DMS 273 treated with DMSO at 0.1 percent for 48 hours (cell line): ENCODE data around the gene MPPED1.

ENCODE experiments used
- DNase-seq: peaks from one replicate; lab custom pipeline; 2025; lab: John Stamatoyannopoulos, UW

MPPED1 gene

GRCh38 chr22:43498856-43499253 is 87.0 kb downstream of the MPPED1 start:
- no peak for DNase-seq

- no peak for DNase-seq
These were observed 89.3 kb downstream of the MPPED1 start for GRCh38 chr22:43500792-43501785.

- no peak for DNase-seq
These were observed 90.1 kb downstream of the MPPED1 start for GRCh38 chr22:43501878-43502277.

- DNase-seq, result no peak
These were observed 90.6 kb downstream of the MPPED1 start for GRCh38 chr22:43502306-43502874.

- DNase-seq, result no peak
These were observed 92.3 kb downstream of the MPPED1 start for GRCh38 chr22:43504068-43504467.

- no peak for DNase-seq
These were observed 93.0 kb downstream of the MPPED1 start for GRCh38 chr22:43504666-43505261.

GRCh38 chr22:43505423-43505822 is 93.6 kb downstream of the MPPED1 start:
- DNase-seq, result no peak

GRCh38 chr22:43505896-43506295 is 94.1 kb downstream of the MPPED1 start:
- DNase-seq, result no peak

GRCh38 chr22:43506487-43506886 is 94.7 kb downstream of the MPPED1 start:
- no peak for DNase-seq

GRCh38 chr22:43507235-43507634 is 95.4 kb downstream of the MPPED1 start:
- no peak for DNase-seq

GRCh38 chr22:43508489-43508888 is 96.7 kb downstream of the MPPED1 start:
- no peak for DNase-seq

GRCh38 chr22:43509337-43509736 is 97.5 kb downstream of the MPPED1 start:
- no peak for DNase-seq

GRCh38 chr22:43510281-43511070 is 98.7 kb downstream of the MPPED1 start:
- DNase-seq, result no peak

- DNase-seq, result no peak
These were observed 99.6 kb downstream of the MPPED1 start for GRCh38 chr22:43511276-43511910.

GRCh38 chr22:43512279-43512678 is 100.5 kb downstream of the MPPED1 start:
- no peak for DNase-seq

GRCh38 chr22:43514476-43515157 is 102.8 kb downstream of the MPPED1 start:
- no peak for DNase-seq

GRCh38 chr22:43515411-43515810 is 103.6 kb downstream of the MPPED1 start:
- DNase-seq, result no peak

- no peak for DNase-seq
These were observed 104.1 kb downstream of the MPPED1 start for GRCh38 chr22:43515902-43516301.

- DNase-seq, result no peak
These were observed 104.6 kb downstream of the MPPED1 start for GRCh38 chr22:43516386-43516785.

- no peak for DNase-seq
These were observed 105.3 kb downstream of the MPPED1 start for GRCh38 chr22:43516996-43517635.

GRCh38 chr22:43520632-43521039 is 108.8 kb downstream of the MPPED1 start:
- no peak for DNase-seq
